NCI-H524 treated with DMSO at 0.1 percent for 48 hours (cell line): Measurements from ENCODE around the gene IBA57.
"Not testable (repeated sequence)": the region's sequence is repeated elsewhere in the genome, so short reads cannot be mapped to it uniquely, and the experiment has no call there.

Experiments
- DNase-seq: peaks from one replicate; lab custom pipeline; 2025; lab: John Stamatoyannopoulos, UW

IBA57 gene

GRCh38 chr1:228226956-228227791 is 61.6 kb downstream of the IBA57 start:
- DNase-seq: peak; percentile 48

- DNase-seq: not testable (repeated sequence)
These were observed 62.5 kb downstream of the IBA57 start for GRCh38 chr1:228228147-228228546.

DNA sequence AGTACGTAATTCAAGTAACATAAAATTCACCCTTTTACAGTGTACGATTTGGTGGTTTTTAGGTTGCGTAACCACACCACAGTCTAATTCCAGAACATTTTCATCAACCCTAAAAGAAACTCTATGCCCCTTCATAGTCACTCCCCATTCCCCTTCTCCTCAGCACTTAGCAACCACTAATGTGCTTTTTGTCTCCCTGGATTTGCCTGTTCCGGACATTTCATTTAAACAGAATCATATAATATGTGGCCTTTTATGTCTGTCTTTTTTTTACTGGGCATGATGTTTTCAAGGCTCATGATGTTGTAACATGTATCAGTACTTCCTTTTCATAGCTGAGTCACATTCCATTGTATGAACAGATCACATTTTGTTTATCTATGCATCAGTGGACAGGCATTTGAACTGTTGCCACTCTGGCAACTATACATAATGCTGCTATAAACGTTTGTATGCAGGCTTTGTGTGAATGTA is 63.0 kb downstream of the IBA57 start:
- no peak for DNase-seq

DNA sequence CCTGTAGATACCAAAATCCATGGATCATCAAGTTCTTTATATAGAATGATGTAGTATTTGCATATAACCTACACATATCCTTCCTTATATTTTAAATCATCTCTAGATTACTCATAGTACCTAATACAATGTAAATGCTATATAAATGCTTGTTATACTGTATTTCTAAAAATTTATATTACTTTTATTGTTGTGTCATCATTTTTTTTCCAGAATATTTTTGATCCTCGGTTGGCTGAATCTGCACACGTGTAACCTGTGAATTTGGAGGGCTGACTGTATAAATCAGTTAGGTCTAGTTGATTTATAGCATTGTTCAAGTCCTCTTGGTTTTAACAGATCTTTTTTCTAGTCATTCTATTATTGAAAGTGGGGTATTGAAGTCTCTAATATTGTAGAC is 65.6 kb downstream of the IBA57 start:
- no peak for DNase-seq
